Thyroid gland (tissue), 4 donors: ENCODE data around the gene PDGFRA. TPM values are rescaled to one million over a fixed set of nuclear protein-coding genes. Genes with fewer than 3 reads are reported as not detected.
A peak's percentile ranks its signal among the peaks of the same experiment; 100 is the strongest.

ENCODE experiments used
- DNase-seq, 2 donors: peaks; one replicate each; pipeline ENCODE4 v3.0.0-alpha.2; 2019
- H3K27ac ChIP-seq, 3 donors: fragments of 200-600 bp; sonication (generic); 1 replicate in 2 of 3; 2 replicates in 1 of 3; pipeline ENCODE4 v1.5.1; 2016 to 2019; ENCODE audit warnings: mild to moderate bottlenecking in 1 of 3, moderate library complexity in 1 of 3
- H3K27me3 ChIP-seq: fragments of 200-600 bp; sonication (generic); one replicate; pipeline ENCODE4 v1.5.1; 2019
- H3K36me3 ChIP-seq, 2 donors: fragments of 200-600 bp; sonication (generic); one replicate each; pipeline ENCODE4 v1.5.1; 2016 to 2019
- H3K4me1 ChIP-seq, 2 donors: fragments of 200-600 bp; sonication (generic); one replicate each; pipeline ENCODE4 v1.5.1; 2017 to 2019
- H3K4me3 ChIP-seq, 3 donors: fragments of 200-600 bp; sonication (generic); replicated peaks in 1 of 3; 1 replicate in 2 of 3; 2 replicates in 1 of 3; pipeline ENCODE4 v1.5.1; 2016; ENCODE audit warnings: mild to moderate bottlenecking in 1 of 3
- H3K9me3 ChIP-seq: fragments of 200-600 bp; sonication (generic); one replicate; pipeline ENCODE4 v1.5.1; 2017
- POLR2A ChIP-seq, 2 donors: fragments of 450-650 bp; IDR thresholded peaks; one replicate each; pipeline ENCODE4 v1.6.1; 2017; ENCODE audit warnings: antibody characterized with exemption in 2 of 2, mild to moderate bottlenecking in 2 of 2, moderate library complexity in 1 of 2
- WGBS, 2 donors: methylation state at CpG; one replicate each; pipeline ENCODE4 v1.1.5; 2017; 5-methylcytosine and 5-hydroxymethylcytosine counted together
- intact Hi-C: fragments of 100-400 bp; cut with DNase I; formaldehyde crosslinking; loops from one replicate; pipeline ENCODE4 v1.15.1; 2023
- total RNA-seq, 4 donors: library from RNA; depleted of rRNA; stranded (reverse); fragments of >200 nt; gene quantifications; one replicate each; pipeline ENCODE4 v1.2.3, GENCODE V29; 2016
- TF ChIP-seq, protein P1 (sequence below), 6 experiments: fragments of 200-600 bp in 3 of 6; fragments of 450-650 bp in 3 of 6; sonication (generic) in 3 of 6; IDR thresholded peaks; one replicate each; pipeline ENCODE4 v1.5.1; 2016 to 2019; ENCODE audit warnings: antibody characterized with exemption in 6 of 6, mild to moderate bottlenecking in 2 of 6, inconsistent platforms in 1 of 6, moderate library complexity in 1 of 6

The PDGFRA gene
- total RNA-seq, 4 donors from 2014 or later = 33.1 to 108 (median 64.3) TPM

DNA sequence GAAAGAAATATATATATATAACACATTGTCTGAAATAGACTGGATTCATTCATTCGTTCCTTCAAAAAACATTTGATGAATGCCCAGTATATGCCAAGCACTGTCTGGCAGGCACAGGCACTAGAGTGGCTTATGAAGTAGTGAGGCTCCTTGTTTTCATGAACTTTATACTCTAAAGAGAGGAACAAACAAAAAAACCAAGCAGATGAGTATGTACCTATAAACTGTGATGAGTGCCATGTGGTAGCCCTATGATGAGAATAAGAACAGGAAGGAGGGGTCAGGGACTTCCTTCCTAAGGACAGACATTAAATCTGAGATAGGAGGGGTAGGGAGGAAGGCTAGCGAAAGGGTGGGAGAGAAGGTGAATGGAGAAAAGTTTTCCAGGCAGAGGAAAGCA, 19.5 kb upstream of the PDGFRA start:
- Histone ChIP-seq H3K36me3 (no peaks in the 10 kb centered on the region), H3K27me3 (no peaks in the 10 kb centered on the region), H3K4me1 (no peaks in the 10 kb centered on the region), H3K4me3 (no peak overlapping the region), H3K27ac (no peak overlapping the region), H3K9me3 (no peaks in the 10 kb centered on the region)
- no peak for DNase-seq
- TF ChIP-seq POLR2A (IDR thresholded peaks at IDR 0.05) = no peak
- TF ChIP-seq, protein P1, sequence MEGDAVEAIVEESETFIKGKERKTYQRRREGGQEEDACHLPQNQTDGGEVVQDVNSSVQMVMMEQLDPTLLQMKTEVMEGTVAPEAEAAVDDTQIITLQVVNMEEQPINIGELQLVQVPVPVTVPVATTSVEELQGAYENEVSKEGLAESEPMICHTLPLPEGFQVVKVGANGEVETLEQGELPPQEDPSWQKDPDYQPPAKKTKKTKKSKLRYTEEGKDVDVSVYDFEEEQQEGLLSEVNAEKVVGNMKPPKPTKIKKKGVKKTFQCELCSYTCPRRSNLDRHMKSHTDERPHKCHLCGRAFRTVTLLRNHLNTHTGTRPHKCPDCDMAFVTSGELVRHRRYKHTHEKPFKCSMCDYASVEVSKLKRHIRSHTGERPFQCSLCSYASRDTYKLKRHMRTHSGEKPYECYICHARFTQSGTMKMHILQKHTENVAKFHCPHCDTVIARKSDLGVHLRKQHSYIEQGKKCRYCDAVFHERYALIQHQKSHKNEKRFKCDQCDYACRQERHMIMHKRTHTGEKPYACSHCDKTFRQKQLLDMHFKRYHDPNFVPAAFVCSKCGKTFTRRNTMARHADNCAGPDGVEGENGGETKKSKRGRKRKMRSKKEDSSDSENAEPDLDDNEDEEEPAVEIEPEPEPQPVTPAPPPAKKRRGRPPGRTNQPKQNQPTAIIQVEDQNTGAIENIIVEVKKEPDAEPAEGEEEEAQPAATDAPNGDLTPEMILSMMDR (IDR thresholded peaks at IDR 0.05) = no peak
- WGBS, 2 donors = 88% methylated on average over 2 of the region's 2 CpGs
- intact Hi-C loops = no loop called here

DNA sequence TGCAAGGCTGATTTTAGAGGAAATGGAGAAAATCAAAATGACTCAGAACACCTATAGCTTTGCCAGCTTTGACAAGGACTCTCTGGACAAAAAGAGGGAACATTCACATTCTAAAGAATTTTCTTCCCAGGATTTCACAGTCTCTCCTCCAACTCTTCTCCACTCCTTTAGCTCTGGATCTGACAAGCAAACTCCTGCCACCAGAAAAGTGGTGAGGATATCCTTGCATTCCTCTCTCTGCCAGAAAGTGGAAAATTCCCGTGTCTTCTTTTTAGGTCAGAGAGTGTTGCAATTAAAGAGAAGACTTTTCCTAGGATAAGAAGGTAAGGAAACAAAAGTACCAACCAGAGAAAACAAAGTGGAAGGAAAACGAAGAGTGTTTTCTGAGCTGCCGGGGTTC, 16.1 kb upstream of the PDGFRA start:
- H3K4me1 ChIP-seq = peaks cover 0 to 7% of the 10 kb centered on the region in 2 donors
- TF ChIP-seq, protein P1 (IDR thresholded peaks at IDR 0.05) = no peak
- H3K9me3 ChIP-seq = no peaks in the 10 kb centered on the region
- no peak overlapping the region for H3K27ac ChIP-seq
- intact Hi-C loops = no loop called here
- 25 to 37% methylated on average over 3 of the region's 3 CpGs for WGBS, 2 donors
- no peak overlapping the region for H3K4me3 ChIP-seq
- H3K36me3 ChIP-seq = no peaks in the 10 kb centered on the region
- no peaks in the 10 kb centered on the region for H3K27me3 ChIP-seq
- no peak for DNase-seq

DNA sequence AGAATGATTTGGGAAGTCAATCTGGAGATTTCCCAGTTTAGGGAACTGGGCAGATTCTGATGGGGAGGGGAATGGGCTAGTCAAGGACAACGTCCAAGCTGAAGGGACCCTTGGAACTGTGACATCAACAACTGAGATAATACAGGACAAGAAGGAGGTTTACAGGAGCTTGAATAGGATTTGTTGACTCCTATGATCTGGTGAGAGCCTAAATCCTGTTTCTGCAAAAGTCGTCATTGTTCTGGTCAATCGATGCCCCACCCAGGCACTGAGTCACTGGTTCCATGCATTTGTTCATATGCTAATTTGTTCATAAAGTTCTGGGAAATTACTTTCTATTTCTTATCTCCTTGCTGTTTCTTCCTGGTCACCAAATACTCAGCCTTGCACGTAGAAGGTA, 15.3 kb upstream of the PDGFRA start:
- Histone ChIP-seq H3K4me1 (peaks cover 0 to 8% of the 10 kb centered on the region in 2 donors), H3K9me3 (no peaks in the 10 kb centered on the region), H3K27ac (no peak overlapping the region), H3K4me3 (no peak overlapping the region), H3K36me3 (no peaks in the 10 kb centered on the region), H3K27me3 (no peaks in the 10 kb centered on the region)
- 55 to 56% methylated on average over 4 of the region's 4 CpGs for WGBS, 2 donors
- intact Hi-C loops = no loop called here
- DNase-seq = no peak
- no peak for TF ChIP-seq POLR2A (IDR thresholded peaks at IDR 0.05)
- TF ChIP-seq, protein P1 (IDR thresholded peaks at IDR 0.05) = no peak

DNA sequence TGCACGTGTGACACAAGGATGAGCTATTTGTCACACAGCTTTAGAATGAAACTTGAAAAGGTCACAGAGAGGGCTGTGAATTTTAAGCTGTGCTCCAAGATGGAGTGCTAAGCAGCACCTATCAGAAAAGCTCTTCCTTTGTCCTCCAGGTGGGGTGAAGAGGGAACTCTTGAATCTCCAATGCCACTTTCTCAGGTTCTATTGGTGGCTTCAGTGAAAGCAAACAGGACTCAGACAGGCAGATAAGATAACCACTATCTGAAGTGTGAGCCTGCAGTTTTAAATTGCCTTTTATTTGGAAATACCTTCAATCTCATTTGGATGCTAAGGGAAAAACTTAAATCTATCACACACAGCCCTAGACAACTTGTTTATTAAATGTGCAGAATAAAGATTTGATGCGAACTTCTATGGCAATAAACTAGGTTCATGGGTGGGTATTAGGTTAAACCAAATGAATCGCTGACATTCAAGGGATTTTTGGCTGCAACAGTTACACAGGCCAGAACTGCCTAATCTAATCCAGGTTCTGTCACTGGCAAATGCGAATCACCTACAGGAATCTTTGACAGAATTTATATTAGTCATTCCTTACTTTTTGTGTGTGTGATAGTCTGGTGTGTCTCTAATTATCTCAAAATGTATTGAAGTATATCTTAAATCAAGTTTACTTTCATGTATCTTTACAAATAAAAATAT, 13.6 kb upstream of the PDGFRA start:
- no peak for TF ChIP-seq POLR2A (IDR thresholded peaks at IDR 0.05)
- TF ChIP-seq, protein P1 (IDR thresholded peaks at IDR 0.05) = no peak
- no peaks in the 10 kb centered on the region for H3K36me3 ChIP-seq
- H3K27ac ChIP-seq = no peak overlapping the region
- H3K4me1 ChIP-seq = peaks cover 0 to 8% of the 10 kb centered on the region in 2 donors
- no peak for DNase-seq
- no peaks in the 10 kb centered on the region for H3K27me3 ChIP-seq
- H3K4me3 ChIP-seq = no peak overlapping the region
- 76 to 90% methylated on average over 4 of the region's 4 CpGs for WGBS, 2 donors
- intact Hi-C loops = no loop called here
- H3K9me3 ChIP-seq = no peaks in the 10 kb centered on the region

DNA sequence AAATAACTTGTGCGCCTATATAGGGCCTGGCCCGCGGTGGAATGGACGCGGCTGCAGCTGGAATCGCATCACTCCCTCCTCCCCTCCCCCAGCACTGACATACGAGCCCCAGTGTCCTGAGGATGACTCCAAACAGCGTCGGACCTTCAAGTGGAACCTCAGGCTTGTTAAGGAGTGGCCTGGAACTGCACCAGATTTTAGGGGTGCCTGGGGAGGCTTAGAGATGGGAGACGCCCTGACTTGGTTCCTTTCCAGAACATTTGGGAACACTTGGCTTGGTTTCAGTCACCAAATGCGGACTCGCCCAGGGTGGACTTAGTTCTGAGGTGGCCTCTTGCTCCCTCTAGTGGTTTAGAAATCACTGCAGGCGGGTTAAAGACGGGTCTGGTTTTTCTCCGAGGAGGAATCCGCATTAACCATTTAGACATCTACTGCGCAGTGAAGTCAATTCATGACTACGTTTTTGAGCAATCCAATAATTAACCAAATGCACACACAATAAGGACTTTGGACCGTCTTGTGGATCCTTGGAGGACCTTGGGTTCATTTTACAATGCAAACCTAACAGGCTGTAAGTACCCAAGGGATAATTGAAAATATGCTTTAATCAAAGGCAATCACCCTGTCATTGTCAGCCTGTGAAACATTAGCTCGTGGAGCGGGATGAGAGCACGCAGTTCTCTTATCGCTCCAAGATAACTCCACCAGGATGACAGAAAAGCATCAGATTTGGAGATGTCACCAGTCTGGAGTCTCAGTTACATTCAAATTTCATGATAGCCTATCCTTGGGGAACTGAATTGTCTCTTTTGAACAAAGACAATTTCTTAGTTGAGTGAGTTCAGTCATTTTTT, 11.2 kb upstream of the PDGFRA start:
- DNase-seq = peak; percentile 64 to 67
- peak overlapping the region in 1 of 3 donors; percentile 28 for H3K4me3 ChIP-seq
- 2 to 3% methylated on average over 22 to 23 of the region's 23 CpGs for WGBS, 2 donors
- no peak overlapping the region for H3K27ac ChIP-seq
- no peaks in the 10 kb centered on the region for H3K9me3 ChIP-seq
- intact Hi-C loops = loop anchor here (2.0 kb wide), 1 partner anchor 289 kb away; no protein-coding TSS in a partner anchor
- no peaks in the 10 kb centered on the region for H3K27me3 ChIP-seq
- TF ChIP-seq POLR2A (IDR thresholded peaks at IDR 0.05) = no peak
- TF ChIP-seq, protein P1 (IDR thresholded peaks at IDR 0.05) = peak; percentile 79 to 96 (median 86)
- H3K4me1 ChIP-seq = peaks cover 0 to 8% of the 10 kb centered on the region in 2 donors
- H3K36me3 ChIP-seq = no peaks in the 10 kb centered on the region
